ENCODE measurements around the gene PPP1R7. TPM values are rescaled to one million over a fixed set of nuclear protein-coding genes. Genes with fewer than 3 reads are reported as not detected.

Gene PPP1R7
- total RNA-seq, 1 experiment from 2014 or later, result 49.1 TPM

DNA sequence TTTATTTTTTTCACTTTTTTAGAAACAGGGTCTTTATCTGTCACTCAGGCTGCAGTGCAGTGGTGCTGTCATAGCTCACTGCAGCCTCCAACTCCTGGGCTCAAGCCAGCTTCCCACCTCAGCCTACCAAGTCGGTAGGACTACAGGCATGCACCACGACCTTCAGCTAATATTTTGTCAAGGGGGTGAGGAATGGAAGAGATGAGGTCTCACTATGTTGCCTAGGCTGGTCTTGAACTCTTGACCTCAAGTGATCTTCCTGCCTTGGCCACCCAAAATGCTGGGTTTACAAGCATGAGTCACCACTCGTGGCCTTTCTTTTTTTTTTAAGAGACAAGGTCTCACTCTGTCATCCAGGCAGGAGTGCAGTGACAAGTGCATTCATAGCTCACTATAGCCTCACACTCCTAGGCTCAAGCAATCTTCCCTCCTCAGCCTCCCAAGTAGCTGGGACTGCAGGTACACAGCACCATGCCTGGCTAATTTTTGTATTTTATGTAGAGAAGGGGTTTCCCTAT is 13.4 kb downstream of the PPP1R7 start (continued):
- TF ChIP-seq, protein P1, sequence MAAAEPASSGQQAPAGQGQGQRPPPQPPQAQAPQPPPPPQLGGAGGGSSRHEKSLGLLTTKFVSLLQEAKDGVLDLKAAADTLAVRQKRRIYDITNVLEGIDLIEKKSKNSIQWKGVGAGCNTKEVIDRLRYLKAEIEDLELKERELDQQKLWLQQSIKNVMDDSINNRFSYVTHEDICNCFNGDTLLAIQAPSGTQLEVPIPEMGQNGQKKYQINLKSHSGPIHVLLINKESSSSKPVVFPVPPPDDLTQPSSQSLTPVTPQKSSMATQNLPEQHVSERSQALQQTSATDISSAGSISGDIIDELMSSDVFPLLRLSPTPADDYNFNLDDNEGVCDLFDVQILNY (CRISPR knock-in tag; IDR thresholded peaks at IDR 0.05), result no peak
- TF ChIP-seq, protein P2, sequence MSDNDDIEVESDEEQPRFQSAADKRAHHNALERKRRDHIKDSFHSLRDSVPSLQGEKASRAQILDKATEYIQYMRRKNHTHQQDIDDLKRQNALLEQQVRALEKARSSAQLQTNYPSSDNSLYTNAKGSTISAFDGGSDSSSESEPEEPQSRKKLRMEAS (CRISPR knock-in tag; IDR thresholded peaks at IDR 0.05), result no peak
- no peak for TF ChIP-seq CREM (CRISPR knock-in tag; IDR thresholded peaks at IDR 0.05)

DNA sequence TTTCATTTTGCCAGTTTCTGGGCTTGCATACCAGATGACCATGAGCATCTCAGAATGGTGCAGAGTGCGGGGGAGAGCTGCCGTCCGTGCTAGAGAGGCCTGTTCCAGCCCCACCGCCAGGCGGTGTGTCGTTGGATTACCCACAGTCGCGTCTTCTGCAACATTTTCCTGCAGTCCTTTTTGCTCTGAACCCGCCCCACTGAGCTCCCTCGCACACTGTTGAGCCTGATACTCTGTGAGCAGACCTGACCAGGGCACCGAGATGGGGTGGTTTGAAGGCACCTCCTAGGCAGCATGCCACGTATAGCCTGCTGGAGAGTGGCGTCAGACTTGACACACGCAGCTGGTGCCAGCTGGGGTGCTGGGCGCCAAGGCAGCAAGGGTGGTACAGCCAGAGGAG is 18.1 kb downstream of the PPP1R7 start:
- Mint-ChIP-seq H3K4me1 (no peaks in the 10 kb centered on the region), H3K27me3 (ENCODE audit: low read depth) (no peaks in the 10 kb centered on the region; the same call in 1 of the 2 replicates), H3K9me3 (peaks cover 18% of the 10 kb centered on the region), H3K27ac (no peak overlapping the region), H3K4me3 (no peak overlapping the region), H3K36me3 (peaks cover 44% of the 10 kb centered on the region)
- DNase-seq (ENCODE audit: low spot score) (no peak), ATAC-seq (no peak)
- ChIA-PET POLR2A (no interaction called here), CTCF (interaction anchor here (0.7 kb wide), 1 partner anchor 36 kb away, joined by 3 read pairs; no protein-coding TSS in a partner anchor)
- TF ChIP-seq RORB (CRISPR knock-in tag; IDR thresholded peaks at IDR 0.05), result no peak

DNA sequence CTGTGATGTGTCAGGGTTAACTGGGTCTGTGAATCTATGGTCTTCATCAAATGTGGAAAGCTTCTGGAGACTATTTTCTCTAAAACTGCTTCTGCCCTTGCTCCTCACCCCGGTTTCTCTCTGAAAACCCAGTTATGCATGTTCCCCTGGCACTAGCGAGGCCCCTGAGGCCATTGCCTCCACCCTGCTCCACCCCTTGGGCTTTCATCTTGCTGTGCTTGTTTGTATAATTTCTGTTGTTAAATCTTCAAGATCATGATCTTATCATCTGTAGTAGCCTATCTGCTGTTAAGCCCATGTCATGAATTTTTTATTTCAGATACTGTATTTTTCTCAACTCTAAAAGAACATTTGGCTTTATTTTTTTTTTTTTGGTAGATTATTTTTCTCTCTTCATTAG is 23.3 kb downstream of the PPP1R7 start:
- ATAC-seq, result no peak
- H3K4me1 Mint-ChIP-seq, result no peaks in the 10 kb centered on the region
- POLR2A ChIA-PET, result no interaction called here
- TF ChIP-seq JUN (CRISPR knock-in tag; IDR thresholded peaks at IDR 0.05) (no peak), TP53 (CRISPR knock-in tag; IDR thresholded peaks at IDR 0.05) (no peak)
- TF ChIP-seq, protein P3, sequence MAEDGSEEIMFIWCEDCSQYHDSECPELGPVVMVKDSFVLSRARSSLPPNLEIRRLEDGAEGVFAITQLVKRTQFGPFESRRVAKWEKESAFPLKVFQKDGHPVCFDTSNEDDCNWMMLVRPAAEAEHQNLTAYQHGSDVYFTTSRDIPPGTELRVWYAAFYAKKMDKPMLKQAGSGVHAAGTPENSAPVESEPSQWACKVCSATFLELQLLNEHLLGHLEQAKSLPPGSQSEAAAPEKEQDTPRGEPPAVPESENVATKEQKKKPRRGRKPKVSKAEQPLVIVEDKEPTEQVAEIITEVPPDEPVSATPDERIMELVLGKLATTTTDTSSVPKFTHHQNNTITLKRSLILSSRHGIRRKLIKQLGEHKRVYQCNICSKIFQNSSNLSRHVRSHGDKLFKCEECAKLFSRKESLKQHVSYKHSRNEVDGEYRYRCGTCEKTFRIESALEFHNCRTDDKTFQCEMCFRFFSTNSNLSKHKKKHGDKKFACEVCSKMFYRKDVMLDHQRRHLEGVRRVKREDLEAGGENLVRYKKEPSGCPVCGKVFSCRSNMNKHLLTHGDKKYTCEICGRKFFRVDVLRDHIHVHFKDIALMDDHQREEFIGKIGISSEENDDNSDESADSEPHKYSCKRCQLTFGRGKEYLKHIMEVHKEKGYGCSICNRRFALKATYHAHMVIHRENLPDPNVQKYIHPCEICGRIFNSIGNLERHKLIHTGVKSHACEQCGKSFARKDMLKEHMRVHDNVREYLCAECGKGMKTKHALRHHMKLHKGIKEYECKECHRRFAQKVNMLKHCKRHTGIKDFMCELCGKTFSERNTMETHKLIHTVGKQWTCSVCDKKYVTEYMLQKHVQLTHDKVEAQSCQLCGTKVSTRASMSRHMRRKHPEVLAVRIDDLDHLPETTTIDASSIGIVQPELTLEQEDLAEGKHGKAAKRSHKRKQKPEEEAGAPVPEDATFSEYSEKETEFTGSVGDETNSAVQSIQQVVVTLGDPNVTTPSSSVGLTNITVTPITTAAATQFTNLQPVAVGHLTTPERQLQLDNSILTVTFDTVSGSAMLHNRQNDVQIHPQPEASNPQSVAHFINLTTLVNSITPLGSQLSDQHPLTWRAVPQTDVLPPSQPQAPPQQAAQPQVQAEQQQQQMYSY (CRISPR knock-in tag; IDR thresholded peaks at IDR 0.05), result no peak
- CTCF ChIA-PET, result interaction anchor here (1.1 to 2.3 kb wide), 3 partner anchors 42 to 323 kb away, joined by 3 to 7 read pairs (median 4); no protein-coding TSS in a partner anchor
- no peak for DNase-seq (ENCODE audit: low spot score)
- H3K36me3 Mint-ChIP-seq, result peaks cover 45% of the 10 kb centered on the region
- H3K27me3 Mint-ChIP-seq (ENCODE audit: low read depth), result no peaks in the 10 kb centered on the region; the same call in 1 of the 2 replicates
- H3K9me3 Mint-ChIP-seq, result peaks cover 18% of the 10 kb centered on the region
- H3K4me3 Mint-ChIP-seq, result no peak overlapping the region
- H3K27ac Mint-ChIP-seq, result no peak overlapping the region

DNA sequence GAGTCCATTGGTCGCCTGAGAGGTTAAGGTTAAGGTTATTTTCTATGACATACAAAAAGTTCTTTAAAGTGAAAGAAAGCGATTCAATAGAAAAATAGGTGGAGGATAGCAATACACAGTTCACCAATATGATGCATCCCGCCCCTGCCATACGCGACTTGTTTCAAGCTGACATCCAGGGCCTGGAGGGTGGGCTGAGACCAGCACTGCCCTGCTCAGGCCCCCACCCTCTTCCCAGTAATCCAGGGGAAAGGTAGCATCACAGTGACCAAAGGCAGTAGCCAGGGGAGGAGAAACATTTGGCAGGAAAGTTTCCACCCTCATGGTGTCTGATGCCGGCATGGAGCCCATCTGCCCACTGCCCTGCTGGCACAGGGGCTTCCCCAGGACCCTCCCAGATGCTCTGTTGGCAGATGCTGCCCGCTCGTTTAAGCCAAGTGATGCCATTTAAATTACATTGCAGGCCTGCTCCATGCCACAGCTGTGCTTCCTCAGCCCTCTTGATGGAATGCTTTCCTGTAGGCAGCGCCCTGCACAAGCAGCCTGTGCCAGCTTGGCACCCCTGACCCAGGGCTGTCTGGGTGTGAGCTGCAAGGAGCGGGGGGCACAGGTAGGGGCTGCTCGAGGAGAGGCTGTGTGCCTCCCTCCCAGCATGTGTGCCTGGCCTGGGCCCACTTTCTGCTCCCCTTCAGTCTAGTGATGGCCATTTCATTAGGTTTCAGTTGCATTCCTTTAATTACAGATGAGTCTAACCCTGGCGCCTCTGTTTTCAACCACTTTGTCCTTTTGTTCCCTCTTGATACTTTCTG is 27.5 kb downstream of the PPP1R7 start:
- ChIA-PET POLR2A (no interaction called here), CTCF (no interaction called here)
- Mint-ChIP-seq H3K27ac (no peak overlapping the region), H3K4me1 (0 out of 2 replicates have a peak, but pooled peaks cover 5% of the 10 kb centered on the region), H3K9me3 (no peaks in the 10 kb centered on the region), H3K27me3 (ENCODE audit: low read depth) (no peaks in the 10 kb centered on the region), H3K36me3 (peaks cover 12% of the 10 kb centered on the region), H3K4me3 (no peak overlapping the region)
- ATAC-seq, result no peak
- no peak for DNase-seq (ENCODE audit: low spot score)
- TF ChIP-seq, protein P4, sequence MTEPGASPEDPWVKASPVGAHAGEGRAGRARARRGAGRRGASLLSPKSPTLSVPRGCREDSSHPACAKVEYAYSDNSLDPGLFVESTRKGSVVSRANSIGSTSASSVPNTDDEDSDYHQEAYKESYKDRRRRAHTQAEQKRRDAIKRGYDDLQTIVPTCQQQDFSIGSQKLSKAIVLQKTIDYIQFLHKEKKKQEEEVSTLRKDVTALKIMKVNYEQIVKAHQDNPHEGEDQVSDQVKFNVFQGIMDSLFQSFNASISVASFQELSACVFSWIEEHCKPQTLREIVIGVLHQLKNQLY (CRISPR knock-in tag; IDR thresholded peaks at IDR 0.05), result no peak
- TF ChIP-seq ELF4 (CRISPR knock-in tag; IDR thresholded peaks at IDR 0.05; ENCODE audit: low read depth) (no peak), TEAD4 (CRISPR knock-in tag; IDR thresholded peaks at IDR 0.05) (no peak), TCF7 (CRISPR knock-in tag; IDR thresholded peaks at IDR 0.05; ENCODE audit: low read depth) (no peak), FOXK1 (CRISPR knock-in tag; IDR thresholded peaks at IDR 0.05) (no peak), ZNF396 (CRISPR knock-in tag; IDR thresholded peaks at IDR 0.05; ENCODE audit: borderline replicate concordance) (no peak), JUN (CRISPR knock-in tag; IDR thresholded peaks at IDR 0.05) (no peak)
- TF ChIP-seq, protein P5, sequence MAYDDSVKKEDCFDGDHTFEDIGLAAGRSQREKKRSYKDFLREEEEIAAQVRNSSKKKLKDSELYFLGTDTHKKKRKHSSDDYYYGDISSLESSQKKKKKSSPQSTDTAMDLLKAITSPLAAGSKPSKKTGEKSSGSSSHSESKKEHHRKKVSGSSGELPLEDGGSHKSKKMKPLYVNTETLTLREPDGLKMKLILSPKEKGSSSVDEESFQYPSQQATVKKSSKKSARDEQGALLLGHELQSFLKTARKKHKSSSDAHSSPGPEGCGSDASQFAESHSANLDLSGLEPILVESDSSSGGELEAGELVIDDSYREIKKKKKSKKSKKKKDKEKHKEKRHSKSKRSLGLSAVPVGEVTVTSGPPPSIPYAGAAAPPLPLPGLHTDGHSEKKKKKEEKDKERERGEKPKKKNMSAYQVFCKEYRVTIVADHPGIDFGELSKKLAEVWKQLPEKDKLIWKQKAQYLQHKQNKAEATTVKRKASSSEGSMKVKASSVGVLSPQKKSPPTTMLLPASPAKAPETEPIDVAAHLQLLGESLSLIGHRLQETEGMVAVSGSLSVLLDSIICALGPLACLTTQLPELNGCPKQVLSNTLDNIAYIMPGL (CRISPR knock-in tag; IDR thresholded peaks at IDR 0.05), result no peak
- TF ChIP-seq, protein P6, sequence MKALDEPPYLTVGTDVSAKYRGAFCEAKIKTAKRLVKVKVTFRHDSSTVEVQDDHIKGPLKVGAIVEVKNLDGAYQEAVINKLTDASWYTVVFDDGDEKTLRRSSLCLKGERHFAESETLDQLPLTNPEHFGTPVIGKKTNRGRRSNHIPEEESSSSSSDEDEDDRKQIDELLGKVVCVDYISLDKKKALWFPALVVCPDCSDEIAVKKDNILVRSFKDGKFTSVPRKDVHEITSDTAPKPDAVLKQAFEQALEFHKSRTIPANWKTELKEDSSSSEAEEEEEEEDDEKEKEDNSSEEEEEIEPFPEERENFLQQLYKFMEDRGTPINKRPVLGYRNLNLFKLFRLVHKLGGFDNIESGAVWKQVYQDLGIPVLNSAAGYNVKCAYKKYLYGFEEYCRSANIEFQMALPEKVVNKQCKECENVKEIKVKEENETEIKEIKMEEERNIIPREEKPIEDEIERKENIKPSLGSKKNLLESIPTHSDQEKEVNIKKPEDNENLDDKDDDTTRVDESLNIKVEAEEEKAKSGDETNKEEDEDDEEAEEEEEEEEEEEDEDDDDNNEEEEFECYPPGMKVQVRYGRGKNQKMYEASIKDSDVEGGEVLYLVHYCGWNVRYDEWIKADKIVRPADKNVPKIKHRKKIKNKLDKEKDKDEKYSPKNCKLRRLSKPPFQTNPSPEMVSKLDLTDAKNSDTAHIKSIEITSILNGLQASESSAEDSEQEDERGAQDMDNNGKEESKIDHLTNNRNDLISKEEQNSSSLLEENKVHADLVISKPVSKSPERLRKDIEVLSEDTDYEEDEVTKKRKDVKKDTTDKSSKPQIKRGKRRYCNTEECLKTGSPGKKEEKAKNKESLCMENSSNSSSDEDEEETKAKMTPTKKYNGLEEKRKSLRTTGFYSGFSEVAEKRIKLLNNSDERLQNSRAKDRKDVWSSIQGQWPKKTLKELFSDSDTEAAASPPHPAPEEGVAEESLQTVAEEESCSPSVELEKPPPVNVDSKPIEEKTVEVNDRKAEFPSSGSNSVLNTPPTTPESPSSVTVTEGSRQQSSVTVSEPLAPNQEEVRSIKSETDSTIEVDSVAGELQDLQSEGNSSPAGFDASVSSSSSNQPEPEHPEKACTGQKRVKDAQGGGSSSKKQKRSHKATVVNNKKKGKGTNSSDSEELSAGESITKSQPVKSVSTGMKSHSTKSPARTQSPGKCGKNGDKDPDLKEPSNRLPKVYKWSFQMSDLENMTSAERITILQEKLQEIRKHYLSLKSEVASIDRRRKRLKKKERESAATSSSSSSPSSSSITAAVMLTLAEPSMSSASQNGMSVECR (CRISPR knock-in tag; IDR thresholded peaks at IDR 0.05; ENCODE audit: borderline replicate concordance), result no peak

All from WTC11 (cell line).